ENCODE measurements around the gene ANXA11. TPM values are rescaled to one million over a fixed set of nuclear protein-coding genes. Genes with fewer than 3 reads are reported as not detected.
"Not testable (repeated sequence)": the region's sequence is repeated elsewhere in the genome, so short reads cannot be mapped to it uniquely, and the experiment has no call there.

Gene ANXA11
- total RNA-seq (2014; rRNA removed; shearing (Covaris generic); ENCODE audit: low replicate concordance), result 56.0 and 88.2 TPM in 2 replicates

DNA sequence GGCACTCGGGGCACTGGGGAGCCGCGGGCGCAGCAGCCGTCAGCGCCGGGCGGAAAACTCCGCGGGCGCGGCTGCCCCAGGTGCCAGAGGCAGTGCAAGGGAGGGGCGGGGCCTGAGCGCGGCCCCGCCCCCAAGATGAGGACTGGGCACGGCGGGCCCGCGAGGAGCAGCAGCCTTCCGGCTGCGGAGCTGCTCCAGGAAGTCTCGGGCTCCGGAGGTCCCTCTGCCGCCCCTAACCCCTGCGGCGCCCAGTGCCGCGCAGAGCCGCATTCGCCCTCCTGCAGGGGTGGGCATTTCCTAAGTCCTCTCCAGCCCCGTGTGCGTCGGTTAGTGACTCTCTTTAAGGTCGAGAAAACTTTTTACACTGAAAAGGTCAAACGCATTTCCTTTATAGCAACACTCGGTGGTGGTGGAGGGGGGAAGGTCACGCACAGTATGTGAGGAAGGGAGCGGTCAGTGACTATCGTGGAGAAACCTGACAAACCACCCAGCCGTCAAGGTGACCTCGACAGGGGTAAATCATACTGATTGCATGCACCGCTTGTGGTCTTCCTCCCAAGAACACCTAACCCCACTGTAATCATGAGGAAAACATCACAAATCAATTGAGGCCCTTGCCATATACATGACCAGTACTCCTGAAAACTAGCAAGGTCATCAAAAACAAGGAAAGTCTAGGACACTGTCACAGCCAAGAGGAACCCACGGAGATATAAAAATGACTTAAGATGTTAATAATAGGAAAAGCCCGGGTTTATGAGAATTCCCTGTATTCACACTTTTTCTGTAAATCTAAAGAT lies at the start of gene ANXA11:
ANXA11 (minus strand) TSS at position 61 of the 800 bp plus-strand sequence. CDS start 32,676 bp downstream, outside the sequence.
- Histone ChIP-seq H3K27ac (ENCODE audit: low read length) (peak within 1 kb of the TSS; percentile 19), H3K9me2 (replicated peaks; ENCODE audit: insufficient read depth, low read length) (no peaks in the 10 kb centered on the region), H3K4me1 (ENCODE audit: low read length) (peaks cover 34% of the 10 kb centered on the region), H3K36me3 (ENCODE audit: insufficient read depth, low read length) (no peaks in the 10 kb centered on the region), H3K27me3 (ENCODE audit: low read length) (no peaks in the 10 kb centered on the region), H3K9ac (ENCODE audit: low read length) (peak within 1 kb of the TSS; percentile 94), H3K79me2 (ENCODE audit: low read length) (peaks cover 46% of the 10 kb centered on the region), H4K20me1 (ENCODE audit: insufficient read depth, low read depth, low read length) (peaks cover 6% of the 10 kb centered on the region; the same call in 1 of the 2 replicates), H2AFZ (ENCODE audit: low read length) (peak within 1 kb of the TSS; percentile 66), H3K4me3 (ENCODE audit: low read length) (peak within 1 kb of the TSS; percentile 78), H3K9me3 (ENCODE audit: low read length) (no peaks in the 10 kb centered on the region), H3K4me2 (ENCODE audit: low read depth, low read length, poor library complexity, severe bottlenecking) (peak within 1 kb of the TSS; percentile 69)
- peak; percentile 94 for DNase-seq

- H3K9me3 ChIP-seq (ENCODE audit: low read length); H3K27me3 ChIP-seq (ENCODE audit: low read length); H3K9me2 ChIP-seq (replicated peaks; ENCODE audit: insufficient read depth, low read length); H3K27ac ChIP-seq (ENCODE audit: low read length); H3K4me2 ChIP-seq (ENCODE audit: low read depth, low read length, poor library complexity, severe bottlenecking); H3K79me2 ChIP-seq (ENCODE audit: low read length); DNase-seq; H4K20me1 ChIP-seq (ENCODE audit: insufficient read depth, low read depth, low read length); H3K4me3 ChIP-seq (ENCODE audit: low read length); H3K9ac ChIP-seq (ENCODE audit: low read length); H2AFZ ChIP-seq (ENCODE audit: low read length); H3K4me1 ChIP-seq (ENCODE audit: low read length); H3K36me3 ChIP-seq (ENCODE audit: insufficient read depth, low read length): not testable (repeated sequence)
These were observed 49.4 kb upstream of the ANXA11 start for GRCh38 chr10:80254726-80255125.

GRCh38 chr10:80253963-80254271 lies 48.6 kb upstream of the ANXA11 start:
- not testable (repeated sequence) for H3K4me3 ChIP-seq (ENCODE audit: low read length); H3K4me2 ChIP-seq (ENCODE audit: low read depth, low read length, poor library complexity, severe bottlenecking); H3K9ac ChIP-seq (ENCODE audit: low read length); H2AFZ ChIP-seq (ENCODE audit: low read length); H3K27me3 ChIP-seq (ENCODE audit: low read length); H3K79me2 ChIP-seq (ENCODE audit: low read length); H3K36me3 ChIP-seq (ENCODE audit: insufficient read depth, low read length); H3K27ac ChIP-seq (ENCODE audit: low read length); DNase-seq; H3K4me1 ChIP-seq (ENCODE audit: low read length); H3K9me3 ChIP-seq (ENCODE audit: low read length); H4K20me1 ChIP-seq (ENCODE audit: insufficient read depth, low read depth, low read length); H3K9me2 ChIP-seq (replicated peaks; ENCODE audit: insufficient read depth, low read length)

DNA sequence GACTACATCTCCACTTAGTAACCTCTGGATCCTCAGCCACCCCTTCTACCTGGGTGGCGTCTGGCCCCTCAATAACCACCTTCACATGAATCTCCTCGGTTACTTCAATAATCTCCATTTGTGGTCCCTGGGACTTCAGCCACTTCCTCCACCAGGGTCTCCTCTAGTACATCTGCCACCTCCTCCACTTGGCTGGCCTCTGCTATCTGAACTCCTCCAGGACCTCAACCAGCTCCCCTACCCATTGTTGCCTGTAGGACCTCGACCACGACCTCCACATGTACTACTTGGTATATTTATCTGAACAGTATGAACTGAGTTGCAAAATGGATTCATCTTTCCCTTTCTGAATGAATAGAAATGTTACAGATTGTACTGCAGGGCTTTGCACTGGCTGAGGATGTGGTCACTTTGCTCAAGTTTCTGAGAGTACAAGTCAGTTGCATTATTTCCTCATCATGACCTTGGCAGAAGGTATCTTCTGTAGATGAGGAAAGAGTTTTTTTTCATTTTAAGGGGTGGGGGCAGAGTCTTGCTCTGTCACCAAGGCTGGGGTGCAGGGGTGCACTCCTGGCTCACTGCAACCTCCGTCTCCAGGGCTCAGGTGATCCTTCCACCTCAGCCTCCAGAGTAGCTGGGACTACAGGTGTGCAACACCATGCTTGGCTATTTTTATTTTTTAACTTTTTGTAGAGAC lies 48.1 kb upstream of the ANXA11 start:
- H3K4me2 ChIP-seq (ENCODE audit: low read depth, low read length, poor library complexity, severe bottlenecking), result no peak overlapping the region
- H3K4me1 ChIP-seq (ENCODE audit: low read length), result no peaks in the 10 kb centered on the region
- no peaks in the 10 kb centered on the region for H4K20me1 ChIP-seq (ENCODE audit: insufficient read depth, low read depth, low read length)
- no peak for DNase-seq
- H3K4me3 ChIP-seq (ENCODE audit: low read length), result no peak overlapping the region
- H2AFZ ChIP-seq (ENCODE audit: low read length), result no peak overlapping the region
- H3K9ac ChIP-seq (ENCODE audit: low read length), result no peak overlapping the region
- H3K9me3 ChIP-seq (ENCODE audit: low read length), result no peaks in the 10 kb centered on the region
- no peaks in the 10 kb centered on the region for H3K79me2 ChIP-seq (ENCODE audit: low read length)
- H3K27ac ChIP-seq (ENCODE audit: low read length), result no peak overlapping the region
- no peaks in the 10 kb centered on the region for H3K9me2 ChIP-seq (replicated peaks; ENCODE audit: insufficient read depth, low read length)
- no peaks in the 10 kb centered on the region for H3K27me3 ChIP-seq (ENCODE audit: low read length)
- no peaks in the 10 kb centered on the region for H3K36me3 ChIP-seq (ENCODE audit: insufficient read depth, low read length)

DNA sequence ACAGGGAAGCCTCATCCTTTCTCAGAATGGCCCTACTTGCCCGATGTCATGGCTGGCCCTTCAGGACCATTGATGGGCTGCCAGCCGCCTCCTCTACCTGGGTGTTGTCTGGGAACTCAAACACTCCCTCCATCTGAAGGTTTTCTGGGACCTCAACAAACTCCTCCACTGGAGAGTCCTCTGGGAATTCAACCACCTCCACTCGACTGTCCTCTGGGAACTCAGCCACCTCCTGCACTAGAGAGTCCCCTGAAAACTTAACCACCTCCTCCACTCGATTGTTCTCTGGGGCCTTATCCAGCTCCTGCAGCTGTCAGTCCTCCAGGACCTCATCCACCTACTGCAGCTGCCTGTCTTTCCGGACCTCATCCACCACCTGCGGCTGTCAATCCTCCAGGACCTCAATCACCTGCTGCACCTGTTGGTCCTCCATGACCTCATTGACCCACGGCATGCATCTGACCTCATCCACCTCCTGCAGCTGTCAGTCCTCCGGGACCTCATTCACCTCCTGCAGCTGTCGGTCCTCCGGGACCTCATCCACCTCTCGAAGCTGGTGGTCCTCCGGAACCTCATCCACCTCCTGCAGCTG lies 47.1 kb upstream of the ANXA11 start:
- no peaks in the 10 kb centered on the region for H3K4me1 ChIP-seq (ENCODE audit: low read length)
- H3K79me2 ChIP-seq (ENCODE audit: low read length), result no peaks in the 10 kb centered on the region
- H3K27me3 ChIP-seq (ENCODE audit: low read length), result no peaks in the 10 kb centered on the region
- H3K9me3 ChIP-seq (ENCODE audit: low read length), result no peaks in the 10 kb centered on the region
- DNase-seq, result no peak
- H2AFZ ChIP-seq (ENCODE audit: low read length), result no peak overlapping the region
- no peak overlapping the region for H3K4me2 ChIP-seq (ENCODE audit: low read depth, low read length, poor library complexity, severe bottlenecking)
- H3K9me2 ChIP-seq (replicated peaks; ENCODE audit: insufficient read depth, low read length), result no peaks in the 10 kb centered on the region
- H3K36me3 ChIP-seq (ENCODE audit: insufficient read depth, low read length), result no peaks in the 10 kb centered on the region
- H3K9ac ChIP-seq (ENCODE audit: low read length), result no peak overlapping the region
- H3K27ac ChIP-seq (ENCODE audit: low read length), result no peak overlapping the region
- H3K4me3 ChIP-seq (ENCODE audit: low read length), result no peak overlapping the region
- no peaks in the 10 kb centered on the region for H4K20me1 ChIP-seq (ENCODE audit: insufficient read depth, low read depth, low read length)

DNA sequence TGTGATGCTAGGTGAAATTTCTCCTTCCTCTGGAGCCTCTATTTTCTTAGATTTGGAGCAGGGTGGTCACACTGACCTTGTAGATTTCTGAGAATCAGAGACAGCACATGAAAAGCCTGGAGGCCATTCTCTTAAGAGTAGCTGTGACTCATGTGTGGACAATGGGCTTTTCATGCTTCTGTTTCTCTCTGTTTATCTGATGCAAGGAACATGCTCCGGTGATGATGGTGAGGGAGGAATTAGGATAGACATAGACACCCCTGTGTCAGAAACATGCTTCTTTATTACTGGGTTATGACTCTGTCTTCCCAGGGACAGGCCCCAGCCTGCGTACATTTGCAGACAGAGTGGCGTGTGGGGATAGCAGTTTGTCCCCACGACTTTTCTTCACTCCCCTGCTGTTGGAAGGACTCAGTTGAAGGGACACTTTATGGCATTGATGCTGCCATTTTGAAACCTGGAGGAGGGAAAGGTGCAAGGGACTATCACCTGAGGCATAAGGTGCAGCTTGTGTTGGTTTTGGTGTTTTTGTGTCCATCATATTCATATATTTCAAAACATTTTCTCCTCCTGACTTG lies 46.5 kb upstream of the ANXA11 start:
- not testable (repeated sequence) for H3K9me3 ChIP-seq (ENCODE audit: low read length); H3K27me3 ChIP-seq (ENCODE audit: low read length)

GRCh38 chr10:80250399-80250798 lies 45.1 kb upstream of the ANXA11 start:
- not testable (repeated sequence) for H3K27me3 ChIP-seq (ENCODE audit: low read length); H3K9ac ChIP-seq (ENCODE audit: low read length); H4K20me1 ChIP-seq (ENCODE audit: insufficient read depth, low read depth, low read length); H3K4me2 ChIP-seq (ENCODE audit: low read depth, low read length, poor library complexity, severe bottlenecking); DNase-seq; H3K9me2 ChIP-seq (replicated peaks; ENCODE audit: insufficient read depth, low read length); H3K4me3 ChIP-seq (ENCODE audit: low read length); H3K9me3 ChIP-seq (ENCODE audit: low read length); H3K4me1 ChIP-seq (ENCODE audit: low read length); H3K36me3 ChIP-seq (ENCODE audit: insufficient read depth, low read length); H3K79me2 ChIP-seq (ENCODE audit: low read length); H3K27ac ChIP-seq (ENCODE audit: low read length); H2AFZ ChIP-seq (ENCODE audit: low read length)

More for the DNA sequence above, 46.5 kb upstream of the ANXA11 start:
- H3K79me2 ChIP-seq (ENCODE audit: low read length); H3K4me1 ChIP-seq (ENCODE audit: low read length); DNase-seq; H3K27ac ChIP-seq (ENCODE audit: low read length); H3K9me2 ChIP-seq (replicated peaks; ENCODE audit: insufficient read depth, low read length); H3K4me3 ChIP-seq (ENCODE audit: low read length); H3K4me2 ChIP-seq (ENCODE audit: low read depth, low read length, poor library complexity, severe bottlenecking); H4K20me1 ChIP-seq (ENCODE audit: insufficient read depth, low read depth, low read length); H2AFZ ChIP-seq (ENCODE audit: low read length); H3K9ac ChIP-seq (ENCODE audit: low read length); H3K36me3 ChIP-seq (ENCODE audit: insufficient read depth, low read length): not testable (repeated sequence)

DNA sequence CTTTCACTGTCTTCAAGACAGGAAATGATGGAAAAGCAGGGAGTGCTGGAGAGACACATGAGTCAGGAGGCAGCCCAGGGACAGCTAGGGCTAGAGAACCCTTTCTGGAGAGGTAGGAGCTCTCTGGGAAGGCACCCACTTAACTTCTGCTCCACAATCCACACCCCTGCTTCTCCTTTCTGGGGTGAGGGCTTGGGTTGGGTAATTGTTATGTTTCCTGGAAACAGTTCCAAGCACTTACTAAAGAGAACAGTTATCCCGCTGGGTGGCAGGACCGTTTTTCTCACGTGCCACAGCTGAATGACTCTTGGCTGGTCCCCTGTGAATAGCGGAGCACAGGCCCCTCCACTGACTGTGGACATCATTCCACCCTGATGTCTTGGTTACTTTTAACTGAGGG lies 44.6 kb upstream of the ANXA11 start:
- H2AFZ ChIP-seq (ENCODE audit: low read length); H4K20me1 ChIP-seq (ENCODE audit: insufficient read depth, low read depth, low read length); H3K36me3 ChIP-seq (ENCODE audit: insufficient read depth, low read length); H3K9ac ChIP-seq (ENCODE audit: low read length); H3K9me2 ChIP-seq (replicated peaks; ENCODE audit: insufficient read depth, low read length); H3K27me3 ChIP-seq (ENCODE audit: low read length); H3K4me3 ChIP-seq (ENCODE audit: low read length); DNase-seq; H3K79me2 ChIP-seq (ENCODE audit: low read length); H3K4me2 ChIP-seq (ENCODE audit: low read depth, low read length, poor library complexity, severe bottlenecking); H3K4me1 ChIP-seq (ENCODE audit: low read length); H3K27ac ChIP-seq (ENCODE audit: low read length); H3K9me3 ChIP-seq (ENCODE audit: low read length): not testable (repeated sequence)

Measured in Karpas-422 (cell line).